Measurements from ENCODE around the gene HS3ST6. TPM values are rescaled to one million over a fixed set of nuclear protein-coding genes. Genes with fewer than 3 reads are reported as not detected.

Gene HS3ST6
- total RNA-seq, 1 experiment from 2014 or later, result not detected

DNA sequence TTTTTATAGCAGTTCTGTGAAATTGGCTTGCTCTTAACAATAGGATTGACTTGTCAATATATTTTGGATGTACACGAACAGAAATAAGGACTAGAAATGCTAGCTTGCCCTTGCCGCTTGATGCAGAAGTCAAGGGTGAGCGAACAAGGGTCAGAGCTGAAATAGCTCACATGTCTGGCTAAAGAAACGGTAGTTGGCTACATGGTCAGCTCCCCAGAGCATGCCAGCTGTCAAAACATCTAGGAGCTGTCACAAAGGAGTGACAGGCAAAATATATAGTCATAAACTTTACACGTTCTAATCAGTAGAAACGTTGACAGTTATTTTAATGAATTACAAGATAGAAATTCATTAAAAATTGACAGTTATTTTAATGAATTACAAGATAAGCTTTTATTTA lies 43.4 kb downstream of the HS3ST6 start:
- CTCF ChIA-PET, result no interaction called here
- no peaks in the 10 kb centered on the region for H3K27me3 ChIP-seq (ENCODE audit: low read length)
- POLR2A ChIA-PET (ENCODE audit: unreplicated experiment), result no interaction called here
- H4K20me1 ChIP-seq (ENCODE audit: low read length), result no peaks in the 10 kb centered on the region
- ATAC-seq (no peak), DNase-seq (no peak)
- peaks cover 13% of the 10 kb centered on the region for H3K4me1 ChIP-seq (ENCODE audit: insufficient read depth, low read length)
- TF ChIP-seq EZH2phosphoT487 (IDR thresholded peaks at IDR 0.05; ENCODE audit: borderline replicate concordance, low read length) (no peak), EZH2 (IDR thresholded peaks at IDR 0.05; ENCODE audit: low read length, unreplicated experiment) (no peak)
- TF ChIP-seq, protein P1, sequence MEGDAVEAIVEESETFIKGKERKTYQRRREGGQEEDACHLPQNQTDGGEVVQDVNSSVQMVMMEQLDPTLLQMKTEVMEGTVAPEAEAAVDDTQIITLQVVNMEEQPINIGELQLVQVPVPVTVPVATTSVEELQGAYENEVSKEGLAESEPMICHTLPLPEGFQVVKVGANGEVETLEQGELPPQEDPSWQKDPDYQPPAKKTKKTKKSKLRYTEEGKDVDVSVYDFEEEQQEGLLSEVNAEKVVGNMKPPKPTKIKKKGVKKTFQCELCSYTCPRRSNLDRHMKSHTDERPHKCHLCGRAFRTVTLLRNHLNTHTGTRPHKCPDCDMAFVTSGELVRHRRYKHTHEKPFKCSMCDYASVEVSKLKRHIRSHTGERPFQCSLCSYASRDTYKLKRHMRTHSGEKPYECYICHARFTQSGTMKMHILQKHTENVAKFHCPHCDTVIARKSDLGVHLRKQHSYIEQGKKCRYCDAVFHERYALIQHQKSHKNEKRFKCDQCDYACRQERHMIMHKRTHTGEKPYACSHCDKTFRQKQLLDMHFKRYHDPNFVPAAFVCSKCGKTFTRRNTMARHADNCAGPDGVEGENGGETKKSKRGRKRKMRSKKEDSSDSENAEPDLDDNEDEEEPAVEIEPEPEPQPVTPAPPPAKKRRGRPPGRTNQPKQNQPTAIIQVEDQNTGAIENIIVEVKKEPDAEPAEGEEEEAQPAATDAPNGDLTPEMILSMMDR (conservative IDR thresholded peaks at IDR 0.05; ENCODE audit: low read depth, low read length), result no peak
- H3K36me3 ChIP-seq (ENCODE audit: low read depth, low read length), result no peaks in the 10 kb centered on the region
- no peak overlapping the region for H3K9ac ChIP-seq (ENCODE audit: low read length)
- no peak overlapping the region for H3K4me2 ChIP-seq (ENCODE audit: low read length)
- intact Hi-C loops (cut with micrococcal nuclease), result no loop called here
- no peaks in the 10 kb centered on the region for H3K9me3 ChIP-seq (ENCODE audit: low read length)
- H3K4me3 ChIP-seq (ENCODE audit: low read length), result no peak overlapping the region
- BruUV-seq (replicated peaks), result no TSS peak
- no peak overlapping the region for H2AFZ ChIP-seq (ENCODE audit: low read length)
- no peaks in the 10 kb centered on the region for H3K79me2 ChIP-seq (ENCODE audit: low read length)
- H3K27ac ChIP-seq (ENCODE audit: low read length), result no peak overlapping the region
- peaks cover 3% of the 10 kb centered on the region for H3F3A ChIP-seq (ENCODE audit: low read length, unreplicated experiment)
- H3K9me2 ChIP-seq (replicated peaks; ENCODE audit: low read length), result no peaks in the 10 kb centered on the region

DNA sequence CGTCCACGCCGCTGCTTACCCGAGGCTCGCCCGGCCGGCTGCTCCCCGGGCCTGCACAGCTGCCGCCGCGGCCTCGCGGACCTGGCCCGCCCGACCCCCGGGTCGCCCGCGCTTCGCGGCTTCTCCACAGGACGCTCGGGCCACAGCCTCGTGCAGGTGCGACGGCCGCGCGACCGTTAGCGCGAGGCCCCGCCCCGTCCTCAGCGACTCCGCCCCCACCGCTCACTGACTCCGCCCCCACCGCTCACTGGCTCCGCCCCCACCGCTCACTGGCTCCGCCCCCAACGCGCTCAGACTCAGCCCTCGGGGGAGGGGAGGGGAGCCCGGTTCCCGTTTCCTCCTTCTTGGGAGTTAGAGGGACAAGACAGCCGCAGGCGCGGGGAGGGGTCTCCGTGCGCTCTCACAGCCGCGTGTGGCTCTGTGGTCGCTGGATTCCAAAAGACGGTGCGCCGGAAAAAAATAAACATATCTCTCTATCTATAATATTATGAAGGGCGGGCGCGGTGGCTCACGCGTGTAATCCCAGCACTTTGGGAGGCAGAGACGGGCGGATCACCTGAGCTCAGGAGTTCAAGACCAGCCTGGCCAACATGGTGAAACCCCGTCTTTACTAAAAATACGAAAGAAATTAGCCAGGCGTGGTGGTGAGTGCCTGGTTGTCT lies 46.1 kb downstream of the HS3ST6 start, which contains the start of gene MEIOB:
TSS of gene MEIOB (minus strand) at position 191 of the 662 bp plus-strand sequence. CDS start 3,989 bp downstream, outside the sequence.
- no peak for ATAC-seq
- ChIA-PET CTCF (no interaction called here), POLR2A (ENCODE audit: unreplicated experiment) (no interaction called here)
- no peaks in the 10 kb centered on the region for H3K27me3 ChIP-seq (ENCODE audit: low read length)
- BruUV-seq (replicated peaks), result no TSS peak
- no peak within 1 kb of the TSS for H3K4me3 ChIP-seq (ENCODE audit: low read length)
- H3F3A ChIP-seq (ENCODE audit: low read length, unreplicated experiment), result peaks cover 3% of the 10 kb centered on the region
- peak within 1 kb of the TSS; percentile 58 for H3K27ac ChIP-seq (ENCODE audit: low read length)
- H3K79me2 ChIP-seq (ENCODE audit: low read length), result no peaks in the 10 kb centered on the region
- H3K9me3 ChIP-seq (ENCODE audit: low read length), result no peaks in the 10 kb centered on the region
- peaks cover 13% of the 10 kb centered on the region for H3K4me1 ChIP-seq (ENCODE audit: insufficient read depth, low read length)
- H3K4me2 ChIP-seq (ENCODE audit: low read length), result peak within 1 kb of the TSS; percentile 51
- intact Hi-C loops (cut with micrococcal nuclease), result no loop called here
- no peak for DNase-seq
- no peak within 1 kb of the TSS for H2AFZ ChIP-seq (ENCODE audit: low read length)
- no peaks in the 10 kb centered on the region for H4K20me1 ChIP-seq (ENCODE audit: low read length)
- TF ChIP-seq, protein P1 (conservative IDR thresholded peaks at IDR 0.05; ENCODE audit: low read depth, low read length), result no peak
- no peak for TF ChIP-seq EZH2 (IDR thresholded peaks at IDR 0.05; ENCODE audit: low read length, unreplicated experiment)
- no peak for TF ChIP-seq EZH2phosphoT487 (IDR thresholded peaks at IDR 0.05; ENCODE audit: borderline replicate concordance, low read length)
- no peak within 1 kb of the TSS for H3K9ac ChIP-seq (ENCODE audit: low read length)
- no peaks in the 10 kb centered on the region for H3K9me2 ChIP-seq (replicated peaks; ENCODE audit: low read length)
- no peaks in the 10 kb centered on the region for H3K36me3 ChIP-seq (ENCODE audit: low read depth, low read length)

DNA sequence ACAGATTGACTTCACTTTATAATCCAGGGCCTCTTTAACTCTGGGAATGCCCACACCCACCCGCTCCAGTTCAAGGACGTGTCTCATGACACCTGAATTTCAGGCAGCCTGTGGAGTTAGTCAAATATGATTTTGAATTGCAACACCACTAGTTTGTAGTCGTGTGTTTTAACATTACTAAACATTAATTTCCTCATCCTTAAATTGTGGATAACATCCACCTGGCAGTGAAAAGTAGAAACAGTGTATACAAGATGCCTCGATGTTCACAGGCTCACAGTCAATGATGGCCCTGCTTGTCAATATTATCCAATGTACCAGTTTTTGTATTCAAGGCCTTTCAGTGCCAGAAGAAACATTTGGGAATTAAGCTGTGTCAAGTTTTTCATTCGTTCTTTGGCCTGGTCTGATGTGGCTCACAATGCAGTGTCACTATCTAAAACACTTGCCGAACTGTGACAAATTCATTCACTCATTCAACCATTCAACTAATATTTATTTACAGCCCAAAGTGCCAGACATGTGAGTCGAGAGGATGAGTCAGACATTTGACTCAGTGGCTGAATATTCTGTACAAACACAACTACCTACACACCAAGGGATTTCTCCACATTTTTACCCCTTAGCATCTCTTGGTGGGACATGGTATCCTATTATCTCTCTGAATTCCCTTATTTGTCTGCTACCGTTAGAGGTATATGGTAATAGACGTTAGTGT lies 47.7 kb downstream of the HS3ST6 start:
- H3K36me3 ChIP-seq (ENCODE audit: low read depth, low read length), result no peaks in the 10 kb centered on the region
- no peaks in the 10 kb centered on the region for H3K9me3 ChIP-seq (ENCODE audit: low read length)
- H3K4me2 ChIP-seq (ENCODE audit: low read length), result peak overlapping the region; percentile 51
- peak overlapping the region; percentile 58 for H3K27ac ChIP-seq (ENCODE audit: low read length)
- BruUV-seq (replicated peaks), result no TSS peak
- peaks cover 3% of the 10 kb centered on the region for H3F3A ChIP-seq (ENCODE audit: low read length, unreplicated experiment)
- peaks cover 13% of the 10 kb centered on the region for H3K4me1 ChIP-seq (ENCODE audit: insufficient read depth, low read length)
- H4K20me1 ChIP-seq (ENCODE audit: low read length), result no peaks in the 10 kb centered on the region
- H3K9ac ChIP-seq (ENCODE audit: low read length), result no peak overlapping the region
- ATAC-seq (peak; percentile 90), DNase-seq (peak; percentile 84)
- POLR2A ChIA-PET (ENCODE audit: unreplicated experiment), result no interaction called here
- no peaks in the 10 kb centered on the region for H3K9me2 ChIP-seq (replicated peaks; ENCODE audit: low read length)
- H2AFZ ChIP-seq (ENCODE audit: low read length), result no peak overlapping the region
- intact Hi-C loops (cut with micrococcal nuclease), result no loop called here
- H3K27me3 ChIP-seq (ENCODE audit: low read length), result no peaks in the 10 kb centered on the region
- H3K4me3 ChIP-seq (ENCODE audit: low read length), result no peak overlapping the region
- no peak for TF ChIP-seq EZH2phosphoT487 (IDR thresholded peaks at IDR 0.05; ENCODE audit: borderline replicate concordance, low read length)
- TF ChIP-seq EZH2 (IDR thresholded peaks at IDR 0.05; ENCODE audit: low read length, unreplicated experiment), result no peak
- TF ChIP-seq, protein P1 (conservative IDR thresholded peaks at IDR 0.05; ENCODE audit: low read depth, low read length), result no peak
- H3K79me2 ChIP-seq (ENCODE audit: low read length), result no peaks in the 10 kb centered on the region
- CTCF ChIA-PET, result no interaction called here
